Astrocyte (in vitro differentiated cells and primary cell): ENCODE data around the gene PITX1. TPM values are rescaled to one million over a fixed set of nuclear protein-coding genes. Genes with fewer than 3 reads are reported as not detected.

ENCODE experiments used
- DNase-seq: peaks from one replicate; pipeline ENCODE4 v3.0.0-alpha.2; 2010; ENCODE audit warnings: low read depth
- FAIRE-seq: peaks from 2 replicates; lab custom pipeline; 2011; peaks lifted over from hg19 to GRCh38; lab: Jason Lieb, UNC
- H2AFZ ChIP-seq: 2 replicates; pipeline ENCODE4 v1.6.0; 2012; ENCODE audit warnings: low read depth, low read length, inconsistent platforms
- H3K27ac ChIP-seq: 2 replicates; pipeline ENCODE4 v1.5.1; 2011; ENCODE audit warnings: low read depth, low read length, inconsistent platforms
- H3K27me3 ChIP-seq: 2 replicates; pipeline ENCODE4 v1.6.0; 2011; ENCODE audit warnings: low read length, inconsistent platforms; ENCODE audit not compliant: insufficient read depth
- H3K36me3 ChIP-seq: 2 replicates; pipeline ENCODE4 v1.5.1; 2011; ENCODE audit warnings: low read length, inconsistent platforms; ENCODE audit not compliant: insufficient read depth
- H3K4me1 ChIP-seq: 2 replicates; pipeline ENCODE4 v1.5.1; 2011; ENCODE audit warnings: low read length, inconsistent platforms; ENCODE audit not compliant: insufficient read depth
- H3K4me2 ChIP-seq: 2 replicates; pipeline ENCODE4 v1.6.0; 2012; ENCODE audit warnings: low read length, inconsistent platforms
- H3K4me3 ChIP-seq: 2 replicates; pipeline ENCODE4 v1.5.1; 2011; ENCODE audit warnings: low read depth, mild to moderate bottlenecking, low read length, inconsistent platforms; ENCODE audit not compliant: insufficient read depth
- H3K79me2 ChIP-seq: 2 replicates; pipeline ENCODE4 v1.6.0; 2012; ENCODE audit warnings: mild to moderate bottlenecking, low read length, inconsistent platforms; ENCODE audit not compliant: insufficient read depth
- H3K9ac ChIP-seq: 2 replicates; pipeline ENCODE4 v1.6.0; 2012; ENCODE audit warnings: mild to moderate bottlenecking, low read length, inconsistent platforms
- H3K9me3 ChIP-seq: 2 replicates; pipeline ENCODE4 v1.5.1; 2012; ENCODE audit warnings: low read depth, mild to moderate bottlenecking, low read length, inconsistent platforms; ENCODE audit not compliant: insufficient read depth
- H4K20me1 ChIP-seq: 2 replicates; pipeline ENCODE4 v1.6.0; 2012; ENCODE audit warnings: low read length, inconsistent platforms; ENCODE audit not compliant: insufficient read depth
- H3K27ac Mint-ChIP-seq: one replicate; pipeline ENCODE4 v1.8.0; 2021; ENCODE audit warnings: mild to moderate bottlenecking, mixed read lengths; ENCODE audit not compliant: unreplicated experiment
- H3K27me3 Mint-ChIP-seq: one replicate; pipeline ENCODE4 v1.8.0; 2021; ENCODE audit warnings: low read depth, mixed read lengths; ENCODE audit not compliant: unreplicated experiment
- H3K36me3 Mint-ChIP-seq: one replicate; pipeline ENCODE4 v1.8.0; 2021; ENCODE audit warnings: low read depth, mixed read lengths; ENCODE audit not compliant: unreplicated experiment
- H3K4me1 Mint-ChIP-seq: one replicate; pipeline ENCODE4 v1.8.0; 2021; ENCODE audit warnings: low read depth, mixed read lengths; ENCODE audit not compliant: unreplicated experiment
- H3K4me3 Mint-ChIP-seq: one replicate; pipeline ENCODE4 v1.8.0; 2021; ENCODE audit warnings: mild to moderate bottlenecking, moderate library complexity, mixed read lengths; ENCODE audit not compliant: unreplicated experiment
- H3K9me3 Mint-ChIP-seq: one replicate; pipeline ENCODE4 v1.8.0; 2021; ENCODE audit warnings: mild to moderate bottlenecking, mixed read lengths; ENCODE audit not compliant: unreplicated experiment
- EZH2 ChIP-seq: IDR thresholded peaks from 2 replicates; pipeline ENCODE4 v1.6.1; 2012; ENCODE audit warnings: mild to moderate bottlenecking, low read length, inconsistent platforms; ENCODE audit not compliant: insufficient read depth
- total RNA-seq: library from RNA; stranded (reverse); gene quantifications from 2 replicates; pipeline ENCODE4 v1.2.1, GENCODE V29; 2021
- TF ChIP-seq, protein P1 (sequence below): IDR thresholded peaks from 2 replicates; pipeline ENCODE4 v1.5.1; 2011; ENCODE audit warnings: low read depth, mild to moderate bottlenecking, inconsistent platforms, low read length, moderate library complexity; ENCODE audit not compliant: insufficient read depth

Gene PITX1
- total RNA-seq, 1 donor from 2014 or later: 0.52 TPM

DNA sequence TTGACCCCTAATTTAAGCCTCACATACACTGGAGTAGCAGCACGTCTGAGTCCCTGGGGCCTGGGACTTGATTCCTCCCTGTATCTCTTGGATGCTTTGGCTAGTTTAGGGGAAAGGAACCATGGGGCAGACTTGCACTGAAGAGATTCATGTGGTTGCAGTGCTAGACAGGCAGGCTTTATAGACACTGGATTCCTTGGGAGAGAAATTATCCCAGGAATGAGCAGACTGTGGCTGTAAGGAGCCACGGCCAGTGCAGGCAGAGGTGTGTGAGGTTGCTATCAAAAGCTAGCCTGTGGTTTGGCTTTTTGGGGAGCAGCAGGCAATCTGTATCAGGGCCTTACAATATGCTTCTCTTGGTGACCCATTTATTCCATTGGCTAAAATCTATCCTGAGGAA is 20.5 kb upstream of the PITX1 start:
- no peaks in the 10 kb centered on the region for H3K36me3 Mint-ChIP-seq
- Histone ChIP-seq H3K9me3 (no peaks in the 10 kb centered on the region), H2AFZ (no peak overlapping the region), H4K20me1 (no peaks in the 10 kb centered on the region), H3K79me2 (no peaks in the 10 kb centered on the region), H3K4me1 (no peaks in the 10 kb centered on the region), H3K27me3 (peaks cover 57% of the 10 kb centered on the region), H3K36me3 (no peaks in the 10 kb centered on the region), H3K9ac (no peak overlapping the region), H3K4me2 (no peak overlapping the region), H3K4me3 (no peak overlapping the region), H3K27ac (no peak overlapping the region)
- H3K4me1 Mint-ChIP-seq: no peaks in the 10 kb centered on the region
- H3K9me3 Mint-ChIP-seq: peaks cover 12% of the 10 kb centered on the region
- FAIRE-seq: no peak
- H3K4me3 Mint-ChIP-seq: no peak overlapping the region
- no peak for DNase-seq
- TF ChIP-seq, protein P1, sequence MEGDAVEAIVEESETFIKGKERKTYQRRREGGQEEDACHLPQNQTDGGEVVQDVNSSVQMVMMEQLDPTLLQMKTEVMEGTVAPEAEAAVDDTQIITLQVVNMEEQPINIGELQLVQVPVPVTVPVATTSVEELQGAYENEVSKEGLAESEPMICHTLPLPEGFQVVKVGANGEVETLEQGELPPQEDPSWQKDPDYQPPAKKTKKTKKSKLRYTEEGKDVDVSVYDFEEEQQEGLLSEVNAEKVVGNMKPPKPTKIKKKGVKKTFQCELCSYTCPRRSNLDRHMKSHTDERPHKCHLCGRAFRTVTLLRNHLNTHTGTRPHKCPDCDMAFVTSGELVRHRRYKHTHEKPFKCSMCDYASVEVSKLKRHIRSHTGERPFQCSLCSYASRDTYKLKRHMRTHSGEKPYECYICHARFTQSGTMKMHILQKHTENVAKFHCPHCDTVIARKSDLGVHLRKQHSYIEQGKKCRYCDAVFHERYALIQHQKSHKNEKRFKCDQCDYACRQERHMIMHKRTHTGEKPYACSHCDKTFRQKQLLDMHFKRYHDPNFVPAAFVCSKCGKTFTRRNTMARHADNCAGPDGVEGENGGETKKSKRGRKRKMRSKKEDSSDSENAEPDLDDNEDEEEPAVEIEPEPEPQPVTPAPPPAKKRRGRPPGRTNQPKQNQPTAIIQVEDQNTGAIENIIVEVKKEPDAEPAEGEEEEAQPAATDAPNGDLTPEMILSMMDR: no peak
- no peak for TF ChIP-seq EZH2
- H3K27me3 Mint-ChIP-seq: peaks cover 97% of the 10 kb centered on the region
- H3K27ac Mint-ChIP-seq: no peak overlapping the region

DNA sequence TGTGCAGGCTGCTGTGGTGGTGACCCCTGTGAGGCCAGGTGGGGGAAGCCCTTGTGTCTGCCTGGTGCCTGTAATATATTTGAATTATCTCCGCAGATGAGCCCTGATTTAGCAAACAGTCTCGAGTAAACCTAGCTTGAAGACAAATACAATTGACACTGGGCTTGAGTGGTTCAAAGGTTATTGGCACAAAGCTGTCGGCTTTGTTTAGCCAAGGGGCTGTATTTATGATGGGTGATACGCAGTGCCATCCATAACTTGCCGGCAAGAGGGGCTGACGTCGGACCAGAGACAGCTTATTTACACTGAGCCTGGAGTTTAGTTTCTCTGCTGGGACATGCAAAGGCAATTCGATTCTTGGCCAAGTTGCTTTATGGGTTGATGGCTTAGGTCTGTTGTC is 20.0 kb upstream of the PITX1 start:
- no peak overlapping the region for H3K27ac ChIP-seq
- Mint-ChIP-seq H3K27me3 (peaks cover 97% of the 10 kb centered on the region), H3K4me3 (no peak overlapping the region), H3K27ac (no peak overlapping the region), H3K4me1 (no peaks in the 10 kb centered on the region), H3K36me3 (no peaks in the 10 kb centered on the region), H3K9me3 (peaks cover 12% of the 10 kb centered on the region)
- DNase-seq (no peak), FAIRE-seq (no peak)
- H3K4me3 ChIP-seq: no peak overlapping the region
- no peak overlapping the region for H3K9ac ChIP-seq
- no peaks in the 10 kb centered on the region for H3K79me2 ChIP-seq
- H4K20me1 ChIP-seq: no peaks in the 10 kb centered on the region
- H2AFZ ChIP-seq: no peak overlapping the region
- no peak overlapping the region for H3K4me2 ChIP-seq
- H3K4me1 ChIP-seq: no peaks in the 10 kb centered on the region
- H3K36me3 ChIP-seq: no peaks in the 10 kb centered on the region
- no peak for TF ChIP-seq EZH2
- H3K9me3 ChIP-seq: no peaks in the 10 kb centered on the region
- peaks cover 63% of the 10 kb centered on the region for H3K27me3 ChIP-seq

DNA sequence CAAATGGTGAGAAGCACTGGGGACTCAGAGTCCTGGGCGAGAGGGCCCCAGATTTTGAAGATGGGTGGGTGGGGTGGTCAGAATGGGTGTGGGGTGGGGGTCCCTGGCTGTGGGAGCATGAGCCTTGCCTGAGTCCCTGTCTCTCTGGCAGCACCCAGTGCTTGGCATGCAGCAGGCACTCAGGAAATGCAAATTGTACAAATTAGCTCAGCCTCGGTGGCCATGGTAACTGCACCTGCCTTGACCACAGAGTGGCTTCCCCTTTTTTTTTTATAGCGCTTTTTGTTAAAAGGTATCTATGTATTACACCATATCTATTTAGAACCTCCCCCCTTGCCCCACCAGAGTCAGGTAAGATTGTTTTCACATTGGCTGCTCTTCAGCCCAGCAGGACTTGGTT is 19.2 kb upstream of the PITX1 start:
- TF ChIP-seq EZH2: no peak
- TF ChIP-seq, protein P1: no peak
- Histone ChIP-seq H3K9ac (no peak overlapping the region), H4K20me1 (no peaks in the 10 kb centered on the region), H2AFZ (no peak overlapping the region), H3K27ac (no peak overlapping the region), H3K36me3 (no peaks in the 10 kb centered on the region), H3K27me3 (peaks cover 62% of the 10 kb centered on the region), H3K4me3 (no peak overlapping the region), H3K4me1 (no peaks in the 10 kb centered on the region), H3K9me3 (no peaks in the 10 kb centered on the region), H3K79me2 (no peaks in the 10 kb centered on the region), H3K4me2 (no peak overlapping the region)
- Mint-ChIP-seq H3K9me3 (peaks cover 12% of the 10 kb centered on the region), H3K36me3 (no peaks in the 10 kb centered on the region), H3K27ac (no peak overlapping the region), H3K4me3 (no peak overlapping the region), H3K27me3 (peaks cover 95% of the 10 kb centered on the region), H3K4me1 (no peaks in the 10 kb centered on the region)
- FAIRE-seq (no peak), DNase-seq (no peak)
